Measurements from ENCODE around the gene NDFIP1. TPM values are rescaled to one million over a fixed set of nuclear protein-coding genes. Genes with fewer than 3 reads are reported as not detected.

The NDFIP1 gene
- total and polyA plus RNA-seq, 2 of the 4 experiments (the other 2 are of a cell fraction), result 7.7 to 15.4 TPM

- Histone ChIP-seq H2BK120ac (ENCODE audit: low read depth, low read length) (no peak overlapping the region), H3K4me3 (ENCODE audit: insufficient read depth, low read depth, low read length) (no peak overlapping the region), H3K9me3 (ENCODE audit: control insufficient read depth, insufficient read depth, low read length) (no peaks in the 10 kb centered on the region), H4K8ac (ENCODE audit: low read depth in 2 of 2, low read length in 2 of 2) (no peak overlapping the region), H3K9me1 (ENCODE audit: insufficient read depth, low read length) (no peaks in the 10 kb centered on the region), H3K14ac (replicated peaks; ENCODE audit: low read depth, low read length) (no peak overlapping the region), H3K56ac (ENCODE audit: extremely low read depth, insufficient read depth, low read length) (no peak overlapping the region), H3K4me1 (ENCODE audit: control insufficient read depth, insufficient read depth, low read length) (no peaks in the 10 kb centered on the region), H4K20me1 (ENCODE audit: insufficient read depth, low read length) (no peaks in the 10 kb centered on the region), H3K36me3 (ENCODE audit: control insufficient read depth, insufficient read depth, low read length) (no peaks in the 10 kb centered on the region), H2BK15ac (ENCODE audit: low read depth, low read length) (no peak overlapping the region), H3K18ac (ENCODE audit: low read depth, low read length) (no peak overlapping the region), H3K4me2 (ENCODE audit: low read depth, low read length) (no peak overlapping the region), H3K27me3 (ENCODE audit: control insufficient read depth, insufficient read depth, low read length) (no peaks in the 10 kb centered on the region), H2AFZ (replicated peaks; ENCODE audit: low read length, poor library complexity) (no peak overlapping the region), H3K23ac (ENCODE audit: low read depth, low read length) (no peak overlapping the region), H2BK5ac (ENCODE audit: low read depth, low read length, poor library complexity, severe bottlenecking) (no peak overlapping the region), H4K91ac (ENCODE audit: insufficient read depth, low read depth, low read length) (no peak overlapping the region), H4K5ac (ENCODE audit: low read depth, low read length) (no peak overlapping the region), H3K27ac (ENCODE audit: insufficient read depth, low read length) (no peak overlapping the region), H2AK5ac (ENCODE audit: low read depth, low read length) (no peak overlapping the region), H3K79me1 (ENCODE audit: low read depth in 1 of 2, low read length in 2 of 2) (no peaks in the 10 kb centered on the region), H2BK20ac (ENCODE audit: low read depth, low read length) (no peak overlapping the region), H3K4ac (ENCODE audit: low read depth, low read length) (no peak overlapping the region), H3K9ac (ENCODE audit: low read depth, low read length) (no peak overlapping the region), H2AK9ac (replicated peaks; ENCODE audit: low read depth, low read length, poor library complexity) (no peak overlapping the region)
- no CpG with 5 or more reads among the region's 6 CpGs for WGBS, 2 experiments (ENCODE audit: extremely low coverage in 2 of 2, insufficient read length in 1 of 2)
- DNase-seq (no peak), ATAC-seq (ENCODE audit: low read depth) (no peak)
- no peak for TF ChIP-seq ELK1 (IDR thresholded peaks at IDR 0.05; ENCODE audit: borderline replicate concordance, low read depth, low read length)
- TF ChIP-seq CTCF (conservative IDR thresholded peaks at IDR 0.05; ENCODE audit: low read depth, low read length), result no peak
- no peak for TF ChIP-seq FOS (IDR thresholded peaks at IDR 0.05; ENCODE audit: low read depth, low read length)
- TF ChIP-seq RAD21 (IDR thresholded peaks at IDR 0.05; ENCODE audit: low read length), result no peak
- TF ChIP-seq RCOR1 (IDR thresholded peaks at IDR 0.05; ENCODE audit: insufficient replicate concordance, low read length), result no peak
- TF ChIP-seq CHD1 (IDR thresholded peaks at IDR 0.05; ENCODE audit: low read depth, low read length), result no peak
- no peak for TF ChIP-seq RFX5 (IDR thresholded peaks at IDR 0.05; ENCODE audit: low read depth, low read length)
- TF ChIP-seq SMC3 (IDR thresholded peaks at IDR 0.05; ENCODE audit: low read depth, low read length), result no peak
- dilution Hi-C loops (cut with HindIII; ENCODE audit: low sequenced_read_pairs, unreplicated experiment), result no loop called here
- in situ Hi-C loops (cut with MboI; ENCODE audit: low sequenced_read_pairs), result no loop called here
- intact Hi-C loops (cut with micrococcal nuclease), result no loop called here
- BruUV-seq (replicated peaks), result no TSS peak
- CTCF ChIA-PET, result no interaction called here
- POLR2A ChIA-PET (ENCODE audit: unreplicated experiment), result no interaction called here
Measured at GRCh38 chr5:142179776-142180387, 71.3 kb downstream of the NDFIP1 start.
